MM.1S (cell line): ENCODE results near the gene TOX4.

Experiments used
- DNase-seq: peaks from one replicate; pipeline ENCODE4 v3.0.0-alpha.2; 2015
- H2AFZ ChIP-seq: fragments of 300-600 bp; sonication (generic); 2 replicates; pipeline ENCODE4 v1.6.0; 2016; ENCODE audit warnings: antibody characterized with exemption, low read length
- H3F3A ChIP-seq: fragments of 300-600 bp; sonication (generic); 2 replicates; pipeline ENCODE4 v1.6.1; 2016; ENCODE audit warnings: mild to moderate bottlenecking, antibody characterized with exemption, low read length, moderate library complexity, mixed read lengths; ENCODE audit not compliant: insufficient read depth
- H3K27ac ChIP-seq: fragments of 300-600 bp; sonication (generic); 2 replicates; pipeline ENCODE4 v1.5.1; 2016; ENCODE audit warnings: mild to moderate bottlenecking, low read length
- H3K27me3 ChIP-seq: fragments of 300-600 bp; sonication (generic); replicated peaks from 2 replicates; pipeline ENCODE4 v1.6.0; 2016; ENCODE audit warnings: low read length; ENCODE audit not compliant: insufficient read depth
- H3K36me3 ChIP-seq: fragments of 300-600 bp; sonication (generic); replicated peaks from 2 replicates; pipeline ENCODE4 v1.6.1; 2016; ENCODE audit warnings: mild to moderate bottlenecking, low read length, mixed read lengths; ENCODE audit not compliant: insufficient read depth
- H3K4me1 ChIP-seq: fragments of 300-600 bp; sonication (generic); 2 replicates; pipeline ENCODE4 v1.6.1; 2016; ENCODE audit warnings: low read length, mixed read lengths
- H3K4me2 ChIP-seq: fragments of 300-600 bp; sonication (generic); 2 replicates; pipeline ENCODE4 v1.6.0; 2016; ENCODE audit warnings: low read depth, low read length
- H3K4me3 ChIP-seq: fragments of 300-600 bp; sonication (generic); 2 replicates; pipeline ENCODE4 v1.5.1; 2016; ENCODE audit warnings: low read length, mixed read lengths
- H3K79me2 ChIP-seq: fragments of 300-600 bp; sonication (generic); 2 replicates; pipeline ENCODE4 v1.6.1; 2016; ENCODE audit warnings: mixed run types, low read length, mixed read lengths
- H3K9ac ChIP-seq: fragments of 300-600 bp; sonication (generic); 2 replicates; pipeline ENCODE4 v1.6.1; 2016; ENCODE audit warnings: low read length, mixed read lengths
- H3K9me2 ChIP-seq: fragments of 300-600 bp; sonication (generic); replicated peaks from 2 replicates; pipeline ENCODE4 v1.6.1; 2016; ENCODE audit warnings: mild to moderate bottlenecking, low read length, mixed read lengths; ENCODE audit not compliant: insufficient read depth
- H3K9me3 ChIP-seq: fragments of 300-600 bp; sonication (generic); replicated peaks from 2 replicates; pipeline ENCODE4 v1.6.1; 2016; ENCODE audit warnings: mild to moderate bottlenecking, low read length, mixed read lengths; ENCODE audit not compliant: insufficient read depth
- H4K20me1 ChIP-seq: fragments of 300-600 bp; sonication (generic); 2 replicates; pipeline ENCODE4 v1.6.1; 2016; ENCODE audit warnings: mild to moderate bottlenecking, low read length, moderate library complexity, mixed read lengths; ENCODE audit not compliant: insufficient read depth
- CTCF ChIP-seq: fragments of 300-600 bp; sonication (generic); IDR thresholded peaks from 2 replicates; pipeline ENCODE4 v1.5.1; 2016; ENCODE audit warnings: antibody characterized with exemption, low read length, mixed read lengths
- EZH2 ChIP-seq: fragments of 300-600 bp; sonication (generic); optimal IDR thresholded peaks from 2 replicates; pipeline ENCODE3; 2017; ENCODE audit warnings: low read depth, mild to moderate bottlenecking, antibody characterized with exemption, low read length, mixed read lengths
- EZH2phosphoT487 ChIP-seq: fragments of 300-600 bp; sonication (generic); IDR thresholded peaks from 2 replicates; pipeline ENCODE4 v1.6.1; 2018; ENCODE audit warnings: antibody characterized with exemption, low read length

The TOX4 gene

GRCh38 chr14:21534576-21534975 lies 57.6 kb downstream of the TOX4 start:
- H3K4me1 ChIP-seq: no peaks in the 10 kb centered on the region
- H2AFZ ChIP-seq: no peak overlapping the region
- no peaks in the 10 kb centered on the region for H3K36me3 ChIP-seq
- H3K9me3 ChIP-seq: no peaks in the 10 kb centered on the region
- H3K4me2 ChIP-seq: no peak overlapping the region
- H4K20me1 ChIP-seq: no peaks in the 10 kb centered on the region
- no peaks in the 10 kb centered on the region for H3K9me2 ChIP-seq
- H3K27me3 ChIP-seq: no peaks in the 10 kb centered on the region
- no peak overlapping the region for H3K27ac ChIP-seq
- DNase-seq: no peak
- no peak overlapping the region for H3K4me3 ChIP-seq
- no peak for TF ChIP-seq EZH2phosphoT487
- H3K79me2 ChIP-seq: no peaks in the 10 kb centered on the region
- H3F3A ChIP-seq: no peaks in the 10 kb centered on the region
- H3K9ac ChIP-seq: no peak overlapping the region

- Histone ChIP-seq H3K9ac (no peak overlapping the region), H3F3A (no peaks in the 10 kb centered on the region), H3K4me1 (no peaks in the 10 kb centered on the region), H3K27ac (no peak overlapping the region), H3K9me3 (no peaks in the 10 kb centered on the region), H3K9me2 (no peaks in the 10 kb centered on the region), H3K4me3 (no peak overlapping the region), H4K20me1 (no peaks in the 10 kb centered on the region), H3K4me2 (no peak overlapping the region), H2AFZ (no peak overlapping the region), H3K36me3 (no peaks in the 10 kb centered on the region), H3K79me2 (no peaks in the 10 kb centered on the region), H3K27me3 (no peaks in the 10 kb centered on the region)
- no peak for DNase-seq
- TF ChIP-seq CTCF (no peak), EZH2phosphoT487 (no peak), EZH2 (no peak)
These were observed 58.8 kb downstream of the TOX4 start for GRCh38 chr14:21535545-21536417.

- no peak overlapping the region for H3K9ac ChIP-seq
- no peak overlapping the region for H3K4me3 ChIP-seq
- H3F3A ChIP-seq: no peaks in the 10 kb centered on the region
- H3K9me3 ChIP-seq: no peaks in the 10 kb centered on the region
- no peaks in the 10 kb centered on the region for H3K27me3 ChIP-seq
- no peaks in the 10 kb centered on the region for H4K20me1 ChIP-seq
- no peak for DNase-seq
- no peak overlapping the region for H2AFZ ChIP-seq
- TF ChIP-seq EZH2 (no peak), EZH2phosphoT487 (no peak), CTCF (no peak)
- H3K79me2 ChIP-seq: no peaks in the 10 kb centered on the region
- no peaks in the 10 kb centered on the region for H3K4me1 ChIP-seq
- no peaks in the 10 kb centered on the region for H3K36me3 ChIP-seq
- H3K27ac ChIP-seq: no peak overlapping the region
- no peak overlapping the region for H3K4me2 ChIP-seq
- no peaks in the 10 kb centered on the region for H3K9me2 ChIP-seq
These were observed 59.6 kb downstream of the TOX4 start for GRCh38 chr14:21536418-21537089.

GRCh38 chr14:21537090-21537424 lies 60.1 kb downstream of the TOX4 start:
- Histone ChIP-seq H3K79me2 (no peaks in the 10 kb centered on the region), H3F3A (no peaks in the 10 kb centered on the region), H3K4me2 (no peak overlapping the region), H3K9me2 (no peaks in the 10 kb centered on the region), H2AFZ (no peak overlapping the region), H3K27me3 (no peaks in the 10 kb centered on the region), H3K4me3 (no peak overlapping the region), H3K9me3 (no peaks in the 10 kb centered on the region), H3K36me3 (no peaks in the 10 kb centered on the region), H3K27ac (no peak overlapping the region), H3K4me1 (no peaks in the 10 kb centered on the region), H3K9ac (no peak overlapping the region), H4K20me1 (no peaks in the 10 kb centered on the region)
- DNase-seq: no peak
- TF ChIP-seq EZH2phosphoT487 (no peak), CTCF (no peak), EZH2 (no peak)
